IMR-90 (cell line): Measurements from ENCODE around the gene STMN1.

ENCODE experiments used
- BHLHE40 ChIP-seq: fragments of 150-350 bp; IDR thresholded peaks from 2 replicates; pipeline ENCODE4 v1.6.1; 2016; ENCODE audit warnings: mild to moderate bottlenecking, low read depth, low read length
- CEBPB ChIP-seq: IDR thresholded peaks from 2 replicates; pipeline ENCODE4 v1.6.1; 2012; ENCODE audit warnings: low read depth, low read length, improper control_type of control experiment
- FOS ChIP-seq: fragments of 150-350 bp; IDR thresholded peaks from 2 replicates; pipeline ENCODE4 v1.6.1; 2016; ENCODE audit warnings: low read depth, low read length
- MAFK ChIP-seq: IDR thresholded peaks from 2 replicates; pipeline ENCODE4 v1.6.1; 2012; ENCODE audit warnings: low read depth, low read length, improper control_type of control experiment
- MAZ ChIP-seq: IDR thresholded peaks from 2 replicates; pipeline ENCODE4 v1.6.1; 2012; ENCODE audit warnings: low read depth, mild to moderate bottlenecking, low read length, improper control_type of control experiment, moderate library complexity, borderline replicate concordance
- MXI1 ChIP-seq: IDR thresholded peaks from 2 replicates; pipeline ENCODE4 v1.6.1; 2012; ENCODE audit warnings: low read depth, mild to moderate bottlenecking, low read length, moderate library complexity, borderline replicate concordance
- NFE2L2 ChIP-seq: fragments of 150-350 bp; IDR thresholded peaks from 2 replicates; pipeline ENCODE4 v1.6.1; 2016; ENCODE audit warnings: low read depth, mild to moderate bottlenecking, low read length
- POLR2A ChIP-seq: IDR thresholded peaks from 2 replicates; pipeline ENCODE4 v1.6.1; 2012; ENCODE audit warnings: mild to moderate bottlenecking, low read depth, low read length
- SMC3 ChIP-seq: fragments of 150-350 bp; IDR thresholded peaks from 2 replicates; pipeline ENCODE4 v1.6.1; 2016; ENCODE audit warnings: low read depth, mild to moderate bottlenecking, antibody characterized with exemption, low read length, moderate library complexity
- TF ChIP-seq, protein P1 (sequence below): fragments of 150-350 bp; IDR thresholded peaks from 2 replicates; pipeline ENCODE4 v1.6.1; 2017; ENCODE audit warnings: mild to moderate bottlenecking, antibody characterized with exemption, low read length, low read depth
- TF ChIP-seq, protein P2 (sequence below): conservative IDR thresholded peaks from 2 replicates; pipeline ENCODE4 v1.5.1; 2012; ENCODE audit warnings: mild to moderate bottlenecking, low read depth, low read length, improper control_type of control experiment
- TF ChIP-seq, protein P3 (sequence below): fragments of 150-350 bp; IDR thresholded peaks from 2 replicates; pipeline ENCODE4 v1.6.1; 2016; ENCODE audit warnings: low read depth, mild to moderate bottlenecking, low read length, moderate library complexity, borderline replicate concordance

DNA sequence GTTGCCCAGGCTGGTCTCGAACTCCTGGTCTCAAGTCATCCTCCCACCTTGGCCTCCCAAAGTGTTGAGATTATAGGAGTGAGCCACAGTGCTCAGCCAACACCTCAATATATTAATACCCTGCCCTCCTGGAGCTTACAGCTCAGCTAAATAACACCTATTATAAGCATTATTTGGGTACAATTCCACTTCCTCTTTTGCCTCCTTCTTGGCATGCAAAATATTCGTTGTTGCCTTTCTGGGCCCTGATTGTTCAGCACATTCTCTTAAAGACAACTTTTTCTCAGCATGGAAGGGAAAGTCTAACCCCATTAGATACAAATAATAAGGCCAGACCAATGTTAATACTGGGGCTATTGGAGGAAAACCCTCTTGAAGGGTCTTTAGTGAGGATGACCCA lies 33.5 kb downstream of the STMN1 start:
- TF ChIP-seq, protein P1, sequence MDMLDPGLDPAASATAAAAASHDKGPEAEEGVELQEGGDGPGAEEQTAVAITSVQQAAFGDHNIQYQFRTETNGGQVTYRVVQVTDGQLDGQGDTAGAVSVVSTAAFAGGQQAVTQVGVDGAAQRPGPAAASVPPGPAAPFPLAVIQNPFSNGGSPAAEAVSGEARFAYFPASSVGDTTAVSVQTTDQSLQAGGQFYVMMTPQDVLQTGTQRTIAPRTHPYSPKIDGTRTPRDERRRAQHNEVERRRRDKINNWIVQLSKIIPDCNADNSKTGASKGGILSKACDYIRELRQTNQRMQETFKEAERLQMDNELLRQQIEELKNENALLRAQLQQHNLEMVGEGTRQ = no peak
- TF ChIP-seq POLR2A = no peak
- TF ChIP-seq, protein P2, sequence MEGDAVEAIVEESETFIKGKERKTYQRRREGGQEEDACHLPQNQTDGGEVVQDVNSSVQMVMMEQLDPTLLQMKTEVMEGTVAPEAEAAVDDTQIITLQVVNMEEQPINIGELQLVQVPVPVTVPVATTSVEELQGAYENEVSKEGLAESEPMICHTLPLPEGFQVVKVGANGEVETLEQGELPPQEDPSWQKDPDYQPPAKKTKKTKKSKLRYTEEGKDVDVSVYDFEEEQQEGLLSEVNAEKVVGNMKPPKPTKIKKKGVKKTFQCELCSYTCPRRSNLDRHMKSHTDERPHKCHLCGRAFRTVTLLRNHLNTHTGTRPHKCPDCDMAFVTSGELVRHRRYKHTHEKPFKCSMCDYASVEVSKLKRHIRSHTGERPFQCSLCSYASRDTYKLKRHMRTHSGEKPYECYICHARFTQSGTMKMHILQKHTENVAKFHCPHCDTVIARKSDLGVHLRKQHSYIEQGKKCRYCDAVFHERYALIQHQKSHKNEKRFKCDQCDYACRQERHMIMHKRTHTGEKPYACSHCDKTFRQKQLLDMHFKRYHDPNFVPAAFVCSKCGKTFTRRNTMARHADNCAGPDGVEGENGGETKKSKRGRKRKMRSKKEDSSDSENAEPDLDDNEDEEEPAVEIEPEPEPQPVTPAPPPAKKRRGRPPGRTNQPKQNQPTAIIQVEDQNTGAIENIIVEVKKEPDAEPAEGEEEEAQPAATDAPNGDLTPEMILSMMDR = no peak
- TF ChIP-seq, protein P3, sequence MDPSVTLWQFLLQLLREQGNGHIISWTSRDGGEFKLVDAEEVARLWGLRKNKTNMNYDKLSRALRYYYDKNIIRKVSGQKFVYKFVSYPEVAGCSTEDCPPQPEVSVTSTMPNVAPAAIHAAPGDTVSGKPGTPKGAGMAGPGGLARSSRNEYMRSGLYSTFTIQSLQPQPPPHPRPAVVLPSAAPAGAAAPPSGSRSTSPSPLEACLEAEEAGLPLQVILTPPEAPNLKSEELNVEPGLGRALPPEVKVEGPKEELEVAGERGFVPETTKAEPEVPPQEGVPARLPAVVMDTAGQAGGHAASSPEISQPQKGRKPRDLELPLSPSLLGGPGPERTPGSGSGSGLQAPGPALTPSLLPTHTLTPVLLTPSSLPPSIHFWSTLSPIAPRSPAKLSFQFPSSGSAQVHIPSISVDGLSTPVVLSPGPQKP = no peak
- TF ChIP-seq CEBPB = no peak
- TF ChIP-seq SMC3 = no peak
- TF ChIP-seq MAFK = no peak
- TF ChIP-seq MAZ = no peak
- TF ChIP-seq MXI1 = no peak
- TF ChIP-seq BHLHE40 = no peak
- TF ChIP-seq NFE2L2 = no peak
- TF ChIP-seq FOS = no peak
